Neural cell (in vitro differentiated cells): ENCODE results near the gene SLC2A4RG.

Source experiments
- CTCF ChIP-seq: fragments of 450-650 bp; IDR thresholded peaks from 2 replicates; pipeline ENCODE4 v1.5.1; 2014; ENCODE audit warnings: antibody characterized with exemption, mild to moderate bottlenecking, moderate library complexity; ENCODE audit not compliant: poor library complexity, severe bottlenecking
- EZH2 ChIP-seq: fragments of 200-600, 300-800 bp; shearing (Covaris generic), sonication (generic); IDR thresholded peaks from 2 replicates; pipeline ENCODE4 v1.6.1; 2014; ENCODE audit warnings: antibody characterized with exemption, low read length, borderline replicate concordance, mild to moderate bottlenecking; ENCODE audit not compliant: insufficient read depth, poor library complexity, severe bottlenecking
- TAF1 ChIP-seq: IDR thresholded peaks from 2 replicates; pipeline ENCODE4 v1.6.1; 2012; ENCODE audit warnings: low read depth

DNA sequence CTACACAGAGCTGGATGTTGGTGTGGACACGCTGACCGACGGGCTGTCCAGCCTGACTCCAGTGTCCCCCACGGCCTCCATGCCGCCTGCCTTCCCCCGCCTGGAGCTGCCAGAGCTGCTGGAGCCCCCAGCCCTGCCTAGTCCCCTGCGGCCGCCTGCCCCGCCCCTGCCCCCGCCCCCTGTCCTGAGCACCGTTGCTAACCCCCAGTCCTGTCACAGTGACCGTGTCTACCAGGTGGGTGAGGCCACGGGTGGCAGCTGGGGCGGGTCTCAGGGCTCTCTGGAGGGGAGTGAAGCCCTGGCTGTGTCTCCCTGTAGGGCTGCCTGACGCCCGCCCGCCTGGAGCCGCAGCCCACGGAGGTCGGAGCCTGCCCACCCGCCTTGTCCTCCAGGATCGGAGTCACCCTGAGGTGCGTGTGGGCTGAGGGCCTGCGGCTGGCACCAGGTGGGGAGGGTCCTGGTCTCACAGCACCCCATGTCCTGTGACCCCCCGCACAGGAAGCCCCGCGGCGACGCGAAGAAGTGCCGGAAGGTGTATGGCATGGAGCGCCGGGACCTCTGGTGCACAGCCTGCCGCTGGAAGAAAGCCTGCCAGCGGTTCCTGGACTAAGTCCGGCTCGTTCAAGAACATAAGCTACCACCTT lies 2.9 kb downstream of the SLC2A4RG start:
- TF ChIP-seq CTCF (no peak), TAF1 (no peak), EZH2 (no peak)
